Hematopoietic multipotent progenitor cell treated with erythropoietin and hydrocortisone succinate and interleukin-3 and kit ligand, for 4 days (in vitro differentiated cells): ENCODE data around the gene COMP.

Source experiments
- DNase-seq: peaks from one replicate; pipeline ENCODE4 v3.0.0-alpha.2; 2015

The COMP gene

DNA sequence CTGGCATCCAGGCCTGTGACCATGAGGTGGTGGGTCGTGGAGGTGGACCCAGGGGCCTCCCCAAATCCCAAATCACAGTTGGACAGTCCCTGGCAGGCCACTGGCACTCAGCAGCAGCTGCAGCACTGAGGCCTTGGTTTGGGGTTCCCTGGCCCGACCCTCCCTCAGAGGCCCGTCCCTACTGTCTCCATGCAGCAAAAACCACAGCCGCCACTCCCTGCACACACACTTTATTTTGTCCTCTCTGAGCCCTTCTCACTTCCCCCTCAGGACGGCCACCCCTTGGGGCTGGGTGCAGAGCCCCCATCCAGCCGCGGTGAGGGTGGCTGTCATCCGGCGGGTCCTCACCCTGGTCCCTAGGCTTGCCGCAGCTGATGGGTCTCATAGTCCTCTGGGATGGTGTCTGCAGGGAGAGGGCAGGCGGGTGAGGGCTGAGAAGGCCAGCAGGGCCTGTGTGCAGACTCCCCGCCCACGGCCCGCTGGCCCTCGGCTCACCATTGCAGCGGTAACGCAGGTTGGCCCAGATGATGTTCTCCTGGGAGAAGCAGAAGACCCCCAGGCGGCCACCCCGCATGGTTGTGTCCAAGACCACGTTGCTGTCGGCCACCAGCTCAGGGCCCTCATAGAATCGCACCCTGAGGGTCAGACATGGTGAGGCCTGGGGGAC is 8.4 kb downstream of the COMP start:
- DNase-seq = no peak

DNA sequence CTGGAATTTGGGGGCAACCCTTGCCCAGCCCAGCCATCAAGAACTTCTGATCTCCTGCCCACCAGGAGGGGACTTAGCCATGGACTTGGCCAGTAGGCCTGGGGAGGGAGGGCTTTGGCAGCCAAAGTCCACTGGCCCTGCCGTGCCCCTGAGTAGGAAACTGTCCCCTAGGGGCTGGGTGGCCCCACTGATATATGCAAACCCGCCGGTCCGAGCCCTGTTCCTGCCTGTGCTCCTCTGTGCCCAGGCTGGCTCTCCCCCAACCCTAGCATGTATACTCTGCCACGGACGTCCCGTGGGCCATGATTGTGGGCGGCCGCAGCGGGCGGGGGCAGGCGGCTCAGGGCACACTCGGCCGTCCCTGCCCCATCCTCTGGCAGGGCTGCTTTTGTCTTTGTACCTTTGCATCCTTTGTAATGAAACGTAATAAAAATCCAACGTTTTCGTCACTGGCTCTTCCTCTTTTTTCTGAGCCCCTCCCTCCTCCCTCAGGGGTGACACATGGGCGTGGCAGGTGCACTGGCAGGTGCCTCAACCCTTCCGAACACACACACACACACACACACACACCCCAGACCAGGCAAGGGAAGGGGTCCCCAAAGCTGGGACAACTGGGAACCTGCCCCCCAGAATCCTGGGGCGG is 9.1 kb downstream of the COMP start:
- no peak for DNase-seq

DNA sequence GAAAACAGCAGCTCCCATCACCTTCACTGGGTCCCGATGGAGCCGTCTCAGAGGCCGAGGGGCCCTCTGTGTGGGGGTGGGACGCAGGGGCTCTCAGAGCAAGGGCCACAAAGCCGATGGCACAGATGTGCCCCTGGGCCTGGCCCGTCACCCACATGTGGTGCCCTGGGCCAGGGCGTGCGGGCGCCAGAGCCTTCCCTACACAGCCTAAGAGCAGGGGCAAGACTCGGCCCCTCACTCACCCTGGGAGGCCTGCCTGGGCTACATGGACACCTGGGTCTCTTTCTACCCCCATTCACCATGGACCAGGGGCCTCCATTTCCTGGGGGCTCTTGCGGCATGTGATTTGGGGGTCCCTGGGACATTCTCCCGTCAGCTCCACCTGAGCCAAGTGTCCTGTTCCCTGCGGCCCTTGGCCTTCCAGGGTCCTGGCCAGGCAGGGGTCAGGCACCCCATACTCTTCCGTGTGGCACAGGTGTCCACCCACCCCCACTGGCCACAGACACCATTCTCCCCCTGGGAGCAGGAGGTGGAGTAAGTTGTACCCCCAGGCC is 10.0 kb downstream of the COMP start:
- no peak for DNase-seq

DNA sequence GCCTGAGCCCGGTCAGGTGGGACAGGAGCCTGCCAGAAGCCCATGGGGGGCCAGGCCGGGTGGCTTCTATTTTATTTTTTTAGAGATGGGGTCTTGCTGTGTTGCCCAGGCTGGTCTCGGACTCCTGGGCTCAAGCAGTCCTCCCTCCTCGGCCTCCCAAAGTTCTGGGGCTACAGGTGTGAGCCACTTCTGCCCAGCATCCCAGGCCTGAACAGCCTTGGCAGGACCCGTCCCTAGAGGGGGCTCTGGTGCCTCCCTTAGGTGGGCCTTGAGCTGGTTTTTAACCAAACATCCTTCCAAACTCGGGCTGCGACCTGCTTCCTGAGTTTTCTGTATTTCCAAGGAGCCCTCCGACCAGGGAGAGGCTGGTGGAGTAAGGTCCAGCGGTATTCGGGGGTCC is 10.5 kb downstream of the COMP start:
- no peak for DNase-seq

DNA sequence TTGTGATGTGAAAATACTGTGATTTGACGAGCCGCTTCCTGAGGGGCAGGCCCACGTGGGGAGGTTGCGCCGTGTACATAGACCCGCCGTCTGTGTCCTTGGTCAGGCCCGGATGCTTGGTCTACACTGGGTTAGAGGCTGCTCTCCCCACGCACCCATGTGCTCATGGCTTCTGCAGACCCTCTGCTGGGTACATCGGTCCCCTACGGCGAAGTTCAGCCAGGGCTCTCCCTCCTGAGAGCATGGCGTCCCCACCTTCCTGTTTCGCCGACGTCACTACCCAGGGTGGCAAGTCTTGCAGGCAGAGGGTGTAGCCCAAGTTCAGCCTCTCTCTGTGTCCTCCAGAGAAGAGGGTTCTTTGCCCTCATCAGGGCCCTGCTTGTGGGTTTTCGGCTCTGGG is 11.0 kb downstream of the COMP start:
- no peak for DNase-seq

DNA sequence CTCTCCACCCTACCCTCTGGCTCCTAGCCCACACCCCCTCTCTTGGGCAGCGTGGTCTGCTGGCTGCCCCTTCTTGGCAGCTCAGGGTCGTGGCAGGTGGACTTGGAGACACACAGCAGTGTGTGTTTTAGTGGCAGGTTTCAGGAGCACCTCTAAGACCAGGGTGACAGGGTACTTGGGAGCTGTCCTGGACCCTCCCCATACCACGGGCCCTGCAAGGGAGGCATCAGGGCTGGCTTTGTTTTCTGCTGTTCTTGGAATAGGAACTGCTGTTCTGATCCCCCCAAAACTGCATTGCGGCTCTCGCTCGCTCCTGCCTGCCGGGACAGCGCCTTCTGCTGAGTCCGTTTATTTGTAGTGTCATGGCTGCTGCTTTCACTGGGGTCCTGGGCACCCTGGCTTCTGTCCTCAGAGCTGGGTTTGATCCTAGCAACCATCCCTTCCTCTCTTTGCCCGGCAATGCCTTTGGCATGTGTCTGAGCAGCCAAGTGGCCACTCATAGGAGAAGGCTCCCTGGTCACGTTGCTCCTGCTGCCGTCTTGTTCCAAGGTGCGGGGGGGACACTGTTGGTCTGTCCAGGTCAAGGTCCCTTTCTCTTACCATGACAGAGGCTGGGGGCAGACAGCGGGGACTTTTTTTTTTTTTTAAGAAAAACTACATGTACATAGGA is 12.1 kb downstream of the COMP start:
- DNase-seq = no peak

DNA sequence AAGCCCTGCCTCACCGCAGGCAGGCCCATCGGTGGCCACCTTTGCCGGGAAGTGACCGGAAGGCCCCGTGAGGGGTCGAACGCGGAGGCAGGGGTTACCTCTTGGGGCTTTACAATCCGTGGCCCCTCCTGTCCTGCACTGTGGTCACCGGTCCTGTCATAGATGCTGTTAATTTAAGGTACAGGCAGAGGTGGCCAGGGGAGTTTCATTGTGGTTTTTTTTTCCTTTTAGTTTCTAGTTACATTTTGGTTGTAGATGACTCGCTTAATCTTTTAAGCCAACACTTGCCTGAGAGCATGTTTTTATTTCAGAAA is 13.1 kb downstream of the COMP start:
- no peak for DNase-seq

DNA sequence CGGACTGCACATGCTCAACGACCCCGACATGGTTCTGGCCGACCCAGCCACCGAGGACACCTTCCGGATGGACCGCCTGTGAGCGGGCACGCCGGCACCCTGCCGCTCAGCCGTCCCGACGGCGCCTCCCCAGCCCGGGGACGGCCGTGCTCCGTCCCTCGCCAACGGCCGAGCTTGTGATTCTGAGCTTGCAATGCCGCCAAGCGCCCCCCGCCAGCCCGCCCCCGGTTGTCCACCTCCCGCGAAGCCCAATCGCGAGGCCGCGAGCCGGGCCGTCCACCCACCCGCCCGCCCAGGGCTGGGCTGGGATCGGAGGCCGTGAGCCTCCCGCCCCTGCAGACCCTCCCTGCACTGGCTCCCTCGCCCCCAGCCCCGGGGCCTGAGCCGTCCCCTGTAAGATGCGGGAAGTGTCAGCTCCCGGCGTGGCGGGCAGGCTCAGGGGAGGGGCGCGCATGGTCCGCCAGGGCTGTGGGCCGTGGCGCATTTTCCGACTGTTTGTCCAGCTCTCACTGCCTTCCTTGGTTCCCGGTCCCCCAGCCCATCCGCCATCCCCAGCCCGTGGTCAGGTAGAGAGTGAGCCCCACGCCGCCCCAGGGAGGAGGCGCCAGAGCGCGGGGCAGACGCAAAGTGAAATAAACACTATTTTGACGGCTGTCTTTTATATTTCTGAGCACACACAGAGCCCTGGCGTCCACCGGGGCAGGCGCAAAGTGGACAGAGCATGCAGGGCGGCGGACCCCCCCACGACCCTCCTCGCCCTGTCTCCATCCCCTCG is 13.6 kb downstream of the COMP start:
- DNase-seq = no peak

DNA sequence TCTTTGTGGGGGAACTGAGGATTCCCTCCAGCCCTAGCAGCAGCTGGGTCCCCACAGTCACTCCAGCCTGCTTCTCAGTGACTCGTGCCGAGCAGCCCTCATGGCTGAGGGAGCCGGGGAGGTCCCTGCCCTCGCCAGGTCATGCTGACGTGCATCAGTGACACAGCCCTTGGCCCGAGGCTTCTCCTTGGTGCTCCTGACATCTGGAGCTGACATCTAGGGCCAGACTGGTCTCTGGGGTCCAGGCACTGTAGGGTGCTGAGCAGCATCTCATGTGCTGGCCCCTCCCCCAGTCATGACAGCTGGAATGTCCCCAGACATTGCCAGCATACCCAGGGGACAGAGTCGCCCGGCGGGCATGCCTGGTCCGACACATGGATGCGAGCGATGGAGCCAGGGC is 14.4 kb downstream of the COMP start:
- no peak for DNase-seq

DNA sequence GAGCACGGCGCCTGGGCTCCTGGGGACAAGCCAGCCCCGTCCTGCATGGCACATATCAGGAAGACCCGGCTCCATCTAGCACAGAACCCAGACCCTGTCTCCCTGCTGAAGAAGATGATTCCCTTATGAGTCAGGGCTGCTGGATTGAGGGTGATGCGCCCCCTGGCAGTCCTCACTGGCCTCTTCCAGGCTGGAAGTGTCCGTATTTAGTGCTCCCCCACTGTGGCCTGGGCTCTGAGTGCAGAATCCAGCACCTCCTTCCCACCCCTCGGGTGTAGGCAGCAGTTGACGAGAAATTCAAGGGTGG is 14.9 kb downstream of the COMP start:
- DNase-seq = no peak

DNA sequence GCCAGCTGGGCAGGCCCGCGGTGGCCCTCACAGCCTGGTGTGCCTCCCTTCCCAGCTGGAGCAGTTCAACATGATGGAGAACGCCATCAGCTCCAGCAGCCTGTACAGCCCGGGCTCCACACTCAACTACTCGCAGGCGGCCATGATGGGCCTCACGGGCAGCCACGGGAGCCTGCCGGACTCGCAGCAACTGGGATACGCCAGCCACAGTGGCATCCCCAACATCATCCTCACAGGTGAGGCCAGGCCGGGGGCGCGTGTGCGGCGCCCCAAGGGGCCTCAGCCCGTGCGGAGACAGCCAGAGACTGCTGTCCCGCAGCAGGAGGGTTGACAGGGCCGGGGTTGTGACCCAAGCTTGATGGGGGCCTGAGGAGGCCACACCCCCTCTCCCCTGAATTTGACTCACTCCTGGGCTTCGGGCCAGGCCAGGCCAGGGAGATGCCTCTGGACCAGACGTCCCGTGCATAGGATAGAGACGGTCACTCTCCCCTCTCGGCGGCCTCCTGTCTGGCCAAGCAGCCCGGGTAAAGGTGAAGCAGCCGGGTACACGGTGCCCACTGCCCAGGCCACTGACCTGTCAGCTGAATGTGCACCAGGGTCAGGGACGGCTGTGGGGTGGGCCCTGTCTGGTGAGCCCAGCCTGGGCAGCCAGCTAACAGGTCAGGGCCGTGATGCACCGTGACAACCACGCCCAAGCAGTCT is 15.4 kb downstream of the COMP start:
- DNase-seq = no peak

DNA sequence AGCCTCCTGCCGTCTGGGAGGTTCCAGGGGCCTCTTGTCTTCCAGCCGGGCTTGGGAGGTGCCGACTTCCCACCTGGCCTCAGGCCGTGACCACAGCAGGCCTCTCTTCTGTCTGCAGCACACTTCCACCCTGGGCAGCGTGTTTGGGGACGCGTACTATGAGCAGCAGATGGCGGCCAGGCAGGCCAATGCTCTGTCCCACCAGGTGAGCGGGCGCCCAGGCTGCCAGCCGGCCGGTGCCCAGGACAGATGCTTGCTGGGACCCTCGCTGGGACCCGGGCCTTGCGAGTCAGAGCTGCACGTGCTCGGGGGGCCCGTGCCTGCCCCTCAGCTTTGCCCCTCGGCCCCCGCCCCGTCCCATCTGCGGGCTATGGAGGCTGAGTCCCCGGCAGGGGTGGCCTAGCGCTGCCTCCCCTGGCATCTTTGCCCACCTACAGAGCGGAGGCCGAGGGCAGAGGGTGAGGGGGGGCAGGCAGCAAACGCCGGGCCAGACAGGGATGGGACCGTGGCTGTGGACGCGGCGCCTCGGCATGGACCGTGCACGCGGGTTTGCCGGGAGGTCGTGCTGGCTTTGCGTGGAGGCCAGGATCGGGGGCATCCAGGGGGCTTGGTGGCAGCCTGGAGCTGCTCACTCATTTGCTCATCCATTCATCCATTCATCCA is 16.2 kb downstream of the COMP start:
- DNase-seq = no peak

DNA sequence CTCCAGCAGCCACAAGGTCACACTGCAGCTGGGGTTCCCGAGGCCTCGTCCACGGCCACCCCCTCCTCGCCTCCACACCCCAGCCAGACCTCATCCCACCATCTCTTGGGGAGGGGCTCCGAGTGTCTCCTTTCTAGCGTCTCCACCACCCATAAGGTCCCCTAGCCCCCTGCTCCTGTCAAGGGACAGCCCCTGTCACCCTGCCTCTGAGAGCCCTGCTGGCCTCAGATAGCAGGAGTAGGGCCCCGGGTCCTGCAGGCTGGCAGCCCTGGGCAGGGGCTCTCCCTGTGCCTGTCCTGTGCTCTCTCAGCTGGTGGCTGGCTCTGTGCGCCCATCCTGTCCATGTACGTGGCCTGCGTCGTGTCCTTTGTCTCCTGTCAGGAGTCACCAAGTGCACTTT is 17.0 kb downstream of the COMP start:
- DNase-seq = no peak

DNA sequence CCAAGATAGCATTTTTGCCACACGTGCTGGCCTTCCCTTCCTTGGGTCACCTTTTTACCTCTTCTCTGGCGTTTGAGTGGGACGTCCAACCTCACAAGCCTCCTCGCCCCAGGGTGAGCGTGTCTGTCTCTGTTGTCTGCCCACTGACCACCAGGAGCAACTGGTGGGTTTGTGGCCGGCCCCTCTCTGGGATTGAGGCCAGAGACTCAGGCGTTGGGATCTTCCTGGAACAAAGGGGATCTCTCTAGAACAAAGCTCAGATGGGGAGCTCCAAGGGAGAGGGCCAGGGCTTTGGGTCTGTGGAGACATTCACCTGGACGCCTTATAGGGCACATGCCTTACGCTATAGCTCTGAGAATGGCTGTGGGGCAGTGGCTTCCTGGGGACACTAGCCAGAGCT is 17.4 kb downstream of the COMP start:
- no peak for DNase-seq

DNA sequence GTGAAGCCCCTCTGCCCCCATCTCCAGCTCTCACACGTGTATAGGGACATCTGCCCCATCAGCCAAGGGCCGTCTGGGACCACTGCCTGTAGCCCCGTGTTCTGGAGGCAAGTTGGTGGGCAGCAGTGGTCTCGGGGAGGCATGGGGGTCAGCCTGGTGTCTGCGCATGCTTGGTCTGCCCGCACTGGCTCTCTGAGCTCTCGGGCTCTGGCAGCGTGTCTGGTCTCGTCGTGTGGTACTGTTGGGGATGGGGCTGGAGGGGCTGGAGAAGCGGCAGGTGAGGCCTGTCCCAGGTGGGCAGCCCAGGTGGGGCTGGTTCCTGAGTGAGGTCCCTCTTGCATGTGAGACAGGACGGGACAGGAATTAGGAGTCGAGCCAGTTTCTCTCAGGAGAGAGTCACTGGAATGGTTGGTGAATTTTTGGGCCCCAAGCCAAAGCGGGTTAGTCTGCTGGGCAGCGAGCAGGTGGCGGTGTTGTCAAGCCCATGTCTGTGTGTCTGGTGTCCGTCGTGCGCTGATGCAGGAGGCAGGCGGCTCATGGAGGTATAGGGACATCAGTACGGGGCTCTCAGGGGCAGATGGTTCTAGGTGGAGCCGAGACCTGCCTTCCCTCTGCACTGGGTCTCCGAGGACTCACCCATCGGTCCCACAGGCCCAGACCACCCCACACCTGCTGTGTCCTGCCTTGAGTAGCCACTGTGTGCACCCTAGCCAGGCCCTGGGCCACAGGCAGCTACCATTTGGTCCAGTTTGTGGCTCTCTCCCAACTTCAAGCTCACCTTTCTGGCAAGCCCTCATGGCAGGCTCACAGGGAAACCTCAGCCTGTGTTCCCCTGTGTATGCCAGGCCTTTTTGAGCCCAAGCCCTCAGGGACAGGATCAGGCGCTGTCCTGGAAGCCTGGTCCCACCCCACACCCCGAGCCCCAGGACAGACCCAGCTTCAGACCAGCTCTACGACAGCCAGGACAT is 18.2 kb downstream of the COMP start:
- no peak for DNase-seq

DNA sequence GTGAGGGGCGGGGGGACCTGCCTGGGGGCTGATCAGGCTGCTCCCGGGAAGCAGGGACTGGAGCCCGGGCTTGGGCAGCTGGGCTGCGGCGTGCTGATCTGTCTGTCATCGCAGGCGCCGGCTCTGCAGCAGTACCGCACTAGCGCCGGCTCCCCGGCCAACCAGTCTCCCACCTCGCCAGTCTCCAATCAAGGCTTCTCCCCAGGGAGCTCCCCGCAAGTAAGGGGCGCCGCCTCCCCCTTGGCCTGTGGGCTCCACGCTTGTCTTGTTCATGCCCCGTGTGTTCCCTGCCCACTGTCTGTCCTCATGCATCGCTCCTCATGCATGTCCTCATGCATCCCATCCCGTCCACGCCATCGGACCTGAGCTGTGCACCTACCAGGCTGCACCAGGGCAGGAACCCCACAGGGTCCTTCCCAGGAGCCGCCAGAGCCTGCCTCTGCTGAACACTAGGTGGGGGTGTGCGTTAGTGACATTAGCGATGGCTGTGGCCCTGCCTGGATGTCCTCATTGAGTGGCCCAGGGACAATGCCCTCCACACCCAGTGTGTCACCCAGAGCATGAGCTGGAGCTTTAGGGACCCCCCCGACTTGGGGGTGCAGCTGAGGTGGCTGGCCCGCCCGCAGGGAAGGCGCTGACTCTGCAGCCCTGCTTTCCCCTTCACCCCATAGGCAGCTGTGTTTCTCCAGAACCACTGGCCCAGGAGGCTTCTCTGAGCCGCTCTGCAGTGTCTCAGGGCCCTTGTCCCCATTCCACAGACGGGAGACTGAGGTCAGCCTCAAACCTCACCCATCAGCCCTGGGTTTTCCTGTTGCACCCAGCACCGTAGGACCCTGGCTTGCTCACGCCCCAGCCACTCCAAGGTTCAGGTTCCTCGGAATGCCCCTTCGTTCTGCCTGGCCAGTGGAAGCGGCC is 19.5 kb downstream of the COMP start:
- peak; percentile 62 for DNase-seq

DNA sequence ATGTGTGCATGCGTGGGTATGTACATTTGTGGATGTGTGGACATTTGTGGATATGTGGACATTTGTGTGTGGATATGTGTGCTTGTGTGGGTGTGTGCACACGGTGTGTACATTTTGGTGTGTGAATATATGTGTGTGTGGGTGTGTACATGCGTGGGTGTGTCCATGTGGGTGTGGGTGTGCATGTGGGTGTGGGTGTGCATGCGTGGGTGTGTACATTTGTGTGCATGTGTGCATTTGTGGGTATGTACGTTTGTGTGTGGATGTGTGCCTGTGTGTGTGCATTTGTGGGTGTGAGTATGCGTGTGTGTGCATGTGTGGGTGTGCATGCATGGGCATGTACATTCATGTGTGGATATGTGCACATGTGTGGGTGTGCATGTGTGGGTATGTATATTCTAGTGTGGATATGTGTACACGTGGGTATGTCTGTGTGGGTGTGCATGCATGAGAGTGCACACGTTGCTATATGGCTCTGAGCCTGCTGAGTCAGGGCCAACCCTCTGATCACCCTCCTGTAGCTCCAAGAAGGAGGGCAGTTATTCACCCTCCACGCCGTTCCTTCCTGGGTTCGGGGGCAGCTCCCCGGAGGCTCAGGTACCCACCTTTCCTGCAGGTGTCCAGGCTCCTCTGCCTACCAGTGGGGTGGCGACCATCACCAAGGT is 20.3 kb downstream of the COMP start:
- no peak for DNase-seq

DNA sequence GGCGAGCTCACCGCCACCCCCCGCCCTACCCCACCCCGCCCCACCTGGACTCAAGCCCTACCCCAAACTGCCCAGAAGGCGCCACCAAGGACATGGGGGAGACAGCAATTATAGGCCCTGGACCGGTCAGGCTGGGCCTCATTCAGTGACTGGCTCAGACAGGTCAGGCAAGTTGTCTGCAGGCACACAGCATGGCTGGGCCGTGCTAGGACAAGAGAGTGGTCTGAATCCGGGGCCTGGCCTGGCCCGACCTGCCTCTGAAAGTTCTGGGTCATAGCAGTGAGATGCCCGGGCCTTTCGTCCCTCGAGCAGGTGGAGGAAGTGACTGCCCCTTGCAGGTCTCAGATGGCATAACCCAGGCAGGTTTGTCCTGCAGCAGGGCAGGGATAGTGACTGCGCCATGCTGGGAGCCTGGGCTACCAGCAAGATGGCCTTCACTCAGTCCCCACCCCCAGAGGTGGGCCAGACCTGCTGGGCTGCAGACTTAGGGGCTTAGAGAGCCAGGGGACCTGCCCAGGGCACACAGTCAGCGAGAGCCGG is 21.0 kb downstream of the COMP start:
- DNase-seq = no peak
